GM23338 (cell line): ENCODE data around the gene RRP9. TPM values are rescaled to one million over a fixed set of nuclear protein-coding genes. Genes with fewer than 3 reads are reported as not detected.

Experiments
- ATAC-seq: fragments of 200-7000 bp; cut with Tn5 transposase; 3 replicates; pipeline ENCODE4 v1.9.1; 2020
- DNase-seq: peaks from one replicate; pipeline ENCODE4 v3.0.0-alpha.2; 2015; ENCODE audit warnings: low spot score
- H2AFZ ChIP-seq: fragments of 200-600 bp; sonication (generic); 2 replicates; pipeline ENCODE4 v1.8.0; 2016; ENCODE audit warnings: antibody characterized with exemption, mild to moderate bottlenecking, moderate library complexity
- H3F3A ChIP-seq: fragments of 200-600 bp; sonication (generic); replicated peaks from 2 replicates; pipeline ENCODE4 v1.8.0; 2017; ENCODE audit warnings: antibody characterized with exemption, mixed run types, low read depth
- H3K27ac ChIP-seq: fragments of 200-600 bp; sonication (generic); 2 replicates; pipeline ENCODE4 v1.6.1; 2016; ENCODE audit warnings: low read depth
- H3K27me3 ChIP-seq: fragments of 200-600 bp; sonication (generic); 2 replicates; pipeline ENCODE4 v1.8.0; 2016; ENCODE audit warnings: mild to moderate bottlenecking, mixed run types, moderate library complexity; ENCODE audit not compliant: insufficient read depth
- H3K36me3 ChIP-seq: fragments of 200-600 bp; sonication (generic); 2 replicates; pipeline ENCODE4 v1.8.0; 2016; ENCODE audit warnings: mild to moderate bottlenecking; ENCODE audit not compliant: insufficient read depth
- H3K4me1 ChIP-seq: fragments of 200-600 bp; sonication (generic); 2 replicates; pipeline ENCODE4 v1.8.0; 2016; ENCODE audit warnings: mild to moderate bottlenecking, moderate library complexity; ENCODE audit not compliant: insufficient read depth
- H3K4me2 ChIP-seq: fragments of 200-600 bp; sonication (generic); 2 replicates; pipeline ENCODE4 v1.7.1; 2017; ENCODE audit warnings: mixed run types
- H3K4me3 ChIP-seq: fragments of 200-600 bp; sonication (generic); 2 replicates; pipeline ENCODE4 v1.6.1; 2016; ENCODE audit warnings: mixed run types
- H3K79me2 ChIP-seq: fragments of 200-600 bp; sonication (generic); replicated peaks from 2 replicates; pipeline ENCODE4 v1.8.0; 2017; ENCODE audit warnings: mild to moderate bottlenecking; ENCODE audit not compliant: insufficient read depth
- H3K9me2 ChIP-seq: fragments of 200-600 bp; sonication (generic); 2 replicates; pipeline ENCODE4 v1.8.0; 2017; ENCODE audit not compliant: insufficient read depth
- H4K20me1 ChIP-seq: fragments of 200-600 bp; sonication (generic); replicated peaks from 2 replicates; pipeline ENCODE4 v1.8.0; 2017; ENCODE audit warnings: mild to moderate bottlenecking; ENCODE audit not compliant: insufficient read depth
- H3K27ac Mint-ChIP-seq: 2 replicates; pipeline ENCODE4 v1.8.0; 2020; ENCODE audit warnings: inconsistent platforms, mild to moderate bottlenecking, moderate library complexity, mixed read lengths
- H3K27me3 Mint-ChIP-seq: 3 replicates; pipeline ENCODE4 v1.8.0; 2022; ENCODE audit warnings: low read depth, mild to moderate bottlenecking, moderate library complexity, mixed read lengths, inconsistent platforms; ENCODE audit not compliant: insufficient read depth, poor library complexity
- H3K36me3 Mint-ChIP-seq: 3 replicates; pipeline ENCODE4 v1.8.0; 2021; ENCODE audit warnings: low read depth, mild to moderate bottlenecking, inconsistent platforms, moderate library complexity, mixed read lengths
- H3K4me1 Mint-ChIP-seq: 3 replicates; pipeline ENCODE4 v1.8.0; 2020; ENCODE audit warnings: mild to moderate bottlenecking, inconsistent platforms, mixed read lengths
- H3K4me3 Mint-ChIP-seq: 3 replicates; pipeline ENCODE4 v1.8.0; 2021; ENCODE audit warnings: moderate library complexity, mild to moderate bottlenecking, inconsistent platforms, mixed read lengths
- H3K9me3 Mint-ChIP-seq: 3 replicates; pipeline ENCODE4 v1.8.0; 2020; ENCODE audit warnings: moderate library complexity, mild to moderate bottlenecking, inconsistent platforms, mixed read lengths
- CREB1 ChIP-seq: fragments of 250-450 bp; sonication (Bioruptor Pico); IDR thresholded peaks from 2 replicates; pipeline ENCODE4 v1.5.0; 2020; ENCODE audit warnings: low read depth, mild to moderate bottlenecking, moderate library complexity
- ETS1 ChIP-seq: IDR thresholded peaks from 2 replicates; pipeline ENCODE4 v1.6.1; 2016; ENCODE audit warnings: antibody characterized with exemption
- EZH2 ChIP-seq: fragments of 200-600 bp; sonication (generic); IDR thresholded peaks from one replicate; pipeline ENCODE4 v1.8.0; 2017; ENCODE audit warnings: antibody characterized with exemption, mild to moderate bottlenecking, low read depth; ENCODE audit not compliant: unreplicated experiment
- REST ChIP-seq: IDR thresholded peaks from one replicate; pipeline ENCODE4 v1.6.1; 2018; ENCODE audit warnings: antibody characterized with exemption; ENCODE audit not compliant: unreplicated experiment
- STAT1 ChIP-seq: IDR thresholded peaks from one replicate; pipeline ENCODE4 v1.6.1; 2016; ENCODE audit warnings: antibody characterized with exemption; ENCODE audit not compliant: unreplicated experiment
- ZNF114 ChIP-seq: fragments of 250-450 bp; sonication (Bioruptor Pico); IDR thresholded peaks from 2 replicates; pipeline ENCODE4 v1.5.0; 2020; ENCODE audit warnings: mild to moderate bottlenecking, moderate library complexity
- ZNF462 ChIP-seq: fragments of 250-450 bp; sonication (Bioruptor Pico); IDR thresholded peaks from 2 replicates; pipeline ENCODE4 v1.5.0; 2020; ENCODE audit warnings: mild to moderate bottlenecking, moderate library complexity
- polyA plus RNA-seq: library from polyadenylated mRNA; unstranded; fragments of >200 nt; fragmentation: Nextera tagmentation; extraction: Ambion mirVana; gene quantifications from 2 replicates; pipeline ENCODE4 v1.2.1, GENCODE V29; 2016
- total RNA-seq: library from RNA; depleted of rRNA; stranded (reverse); fragments of >200 nt; shearing (Covaris generic); gene quantifications from 2 replicates; pipeline ENCODE4 v1.2.3, GENCODE V29; 2014
- TF ChIP-seq, protein P1 (sequence below), 2 experiments: fragments of 200-600 bp in 1 of 2; sonication (generic) in 1 of 2; conservative IDR thresholded peaks; 2 replicates each; pipeline versions ENCODE4 v1.5.1 to v1.6.1; 2016 to 2017; ENCODE audit warnings: antibody characterized with exemption in 2 of 2, low read depth in 2 of 2, mild to moderate bottlenecking in 2 of 2, moderate library complexity in 1 of 2

The RRP9 gene
- total and polyA plus RNA-seq, 2 experiments from 2014 or later, result 62.4 to 68.1 TPM

DNA sequence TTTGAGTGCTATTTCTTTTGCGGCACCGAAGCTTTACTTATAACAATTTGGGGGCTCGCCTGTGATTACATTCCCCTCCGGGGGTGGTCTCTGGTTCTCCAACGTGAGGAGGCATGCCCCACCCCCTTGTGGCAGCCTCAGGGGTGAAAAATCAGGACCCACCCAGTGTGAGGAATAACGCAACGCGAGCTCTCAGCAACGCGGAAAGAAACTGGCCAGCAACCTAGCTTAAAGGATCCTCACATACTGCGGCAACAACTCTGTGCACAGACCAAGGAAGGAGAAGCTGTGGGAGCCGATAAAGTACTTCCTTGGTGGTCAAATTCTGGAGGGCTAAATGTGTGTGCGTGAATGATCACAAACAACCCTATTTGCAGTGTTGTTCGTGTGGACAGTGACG, 44.3 kb downstream of the RRP9 start:
- Histone ChIP-seq H3K4me3 (no peak overlapping the region), H3K79me2 (no peaks in the 10 kb centered on the region), H3K36me3 (no peaks in the 10 kb centered on the region), H3K27ac (no peak overlapping the region), H3K4me2 (no peak overlapping the region), H3F3A (no peaks in the 10 kb centered on the region), H3K9me2 (no peaks in the 10 kb centered on the region), H3K27me3 (no peaks in the 10 kb centered on the region), H2AFZ (no peak overlapping the region), H3K4me1 (peaks cover 7% of the 10 kb centered on the region; the same call in 1 of the 2 replicates), H4K20me1 (no peaks in the 10 kb centered on the region)
- peaks cover 2% of the 10 kb centered on the region for H3K27me3 Mint-ChIP-seq
- ATAC-seq (no peak), DNase-seq (no peak)
- H3K4me3 Mint-ChIP-seq, result no peak overlapping the region
- peaks cover 17% of the 10 kb centered on the region; the same call in 2 of the 3 replicates for H3K9me3 Mint-ChIP-seq
- H3K27ac Mint-ChIP-seq, result no peak overlapping the region
- TF ChIP-seq CREB1 (CRISPR knock-in tag), result no peak
- TF ChIP-seq ZNF114, result no peak
- no peak for TF ChIP-seq ETS1
- no peak for TF ChIP-seq STAT1
- TF ChIP-seq ZNF462 (CRISPR knock-in tag), result no peak
- TF ChIP-seq REST, result no peak
- TF ChIP-seq EZH2, result no peak
- TF ChIP-seq, protein P1, sequence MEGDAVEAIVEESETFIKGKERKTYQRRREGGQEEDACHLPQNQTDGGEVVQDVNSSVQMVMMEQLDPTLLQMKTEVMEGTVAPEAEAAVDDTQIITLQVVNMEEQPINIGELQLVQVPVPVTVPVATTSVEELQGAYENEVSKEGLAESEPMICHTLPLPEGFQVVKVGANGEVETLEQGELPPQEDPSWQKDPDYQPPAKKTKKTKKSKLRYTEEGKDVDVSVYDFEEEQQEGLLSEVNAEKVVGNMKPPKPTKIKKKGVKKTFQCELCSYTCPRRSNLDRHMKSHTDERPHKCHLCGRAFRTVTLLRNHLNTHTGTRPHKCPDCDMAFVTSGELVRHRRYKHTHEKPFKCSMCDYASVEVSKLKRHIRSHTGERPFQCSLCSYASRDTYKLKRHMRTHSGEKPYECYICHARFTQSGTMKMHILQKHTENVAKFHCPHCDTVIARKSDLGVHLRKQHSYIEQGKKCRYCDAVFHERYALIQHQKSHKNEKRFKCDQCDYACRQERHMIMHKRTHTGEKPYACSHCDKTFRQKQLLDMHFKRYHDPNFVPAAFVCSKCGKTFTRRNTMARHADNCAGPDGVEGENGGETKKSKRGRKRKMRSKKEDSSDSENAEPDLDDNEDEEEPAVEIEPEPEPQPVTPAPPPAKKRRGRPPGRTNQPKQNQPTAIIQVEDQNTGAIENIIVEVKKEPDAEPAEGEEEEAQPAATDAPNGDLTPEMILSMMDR (conservative IDR thresholded peaks at IDR 0.05; ENCODE audit: low read depth in 2 of 2), result no peak
- H3K36me3 Mint-ChIP-seq, result 0 out of 3 replicates have a peak, but pooled peaks cover 3% of the 10 kb centered on the region
- peaks cover 14% of the 10 kb centered on the region for H3K4me1 Mint-ChIP-seq
